ENCODE results near the gene GPR132.

GPR132 gene

DNA sequence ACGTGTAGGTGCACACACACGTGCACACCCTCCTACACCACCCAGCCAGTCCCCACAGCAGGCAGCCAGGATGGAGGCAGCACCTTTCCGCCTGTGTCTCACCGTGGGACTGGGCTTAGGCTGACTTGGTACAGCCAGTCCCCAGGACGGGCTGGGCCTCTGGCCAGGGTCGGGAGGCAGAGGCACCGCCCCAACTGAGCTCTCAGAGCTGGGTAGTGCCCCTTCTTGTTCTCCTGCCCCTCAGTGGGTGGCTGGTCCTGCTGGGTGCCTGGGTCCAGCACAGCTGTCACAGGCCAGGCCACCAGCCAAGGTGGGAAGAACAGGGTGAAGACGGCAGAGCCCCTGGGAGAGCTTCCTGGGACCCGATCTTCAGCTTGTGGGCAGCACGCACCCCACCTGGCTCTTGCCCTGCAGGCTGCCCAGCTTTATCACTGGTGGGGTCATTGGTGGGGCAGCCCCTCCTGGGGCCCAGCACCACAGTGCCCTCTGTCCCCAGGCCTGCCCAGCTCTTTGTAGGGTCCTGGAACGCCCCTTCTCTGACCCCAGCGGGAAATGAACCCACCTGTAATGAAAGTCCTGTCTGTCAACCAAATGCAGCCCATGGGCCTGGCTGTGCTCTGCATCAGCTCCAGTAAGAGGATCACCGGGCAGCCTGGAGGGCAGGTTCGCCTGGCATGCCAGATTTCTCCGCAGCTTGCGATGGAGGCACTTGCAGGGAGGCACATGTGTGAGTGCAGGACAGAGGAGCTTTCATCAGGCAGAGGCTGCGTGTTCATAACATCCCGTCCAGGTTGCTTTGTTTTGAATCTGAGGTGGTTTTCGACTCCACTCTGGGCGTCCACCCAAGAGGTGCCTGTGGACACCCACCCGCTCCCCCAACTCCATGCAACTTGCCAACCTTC, 59.0 kb downstream of the GPR132 start:
- no peak for DNase-seq (ENCODE audit: low read depth in 1 of 2, low spot score in 1 of 2)

- DNase-seq (ENCODE audit: low read depth in 1 of 2, low spot score in 1 of 2) = no peak
Observed at GRCh38 chr14:105005329-105005928, 59.8 kb downstream of the GPR132 start.

Measured in activated CD4-positive, alpha-beta T cell treated with anti-CD3 and anti-CD28 coated beads, Interleukin-2, amount 50 U/mL, for 24 hours (primary cell).